Breast epithelium (tissue), 4 donors: ENCODE data around the gene PBRM1. TPM values are rescaled to one million over a fixed set of nuclear protein-coding genes. Genes with fewer than 3 reads are reported as not detected.

ENCODE experiments used
- DNase-seq, 2 donors: peaks; one replicate each; pipeline ENCODE4 v3.0.0-alpha.2; 2019; ENCODE audit warnings: low spot score in 2 of 2
- H3K27ac ChIP-seq, 2 donors: fragments of 200-600 bp; sonication (generic) in 1 of 2; one replicate each; pipeline ENCODE4 v1.5.1; 2016 to 2019; ENCODE audit warnings: mild to moderate bottlenecking in 1 of 2
- H3K27me3 ChIP-seq, 2 donors: fragments of 200-600 bp; sonication (generic) in 1 of 2; one replicate each; pipeline versions ENCODE4 v1.5.1 to v1.6.0; 2017 to 2019; ENCODE audit warnings: control low read depth in 1 of 2, mild to moderate bottlenecking in 1 of 2
- H3K36me3 ChIP-seq: fragments of 200-600 bp; one replicate; pipeline ENCODE4 v1.5.1; 2019
- H3K4me1 ChIP-seq, 2 donors: fragments of 200-600 bp; sonication (generic); one replicate each; pipeline ENCODE4 v1.5.1; 2016 to 2019; ENCODE audit warnings: control low read depth in 1 of 2
- H3K4me3 ChIP-seq, 3 donors: fragments of 200-600 bp; sonication (generic); 1 replicate in 2 of 3; 2 replicates in 1 of 3; pipeline ENCODE4 v1.5.1; 2016 to 2019; ENCODE audit warnings: mild to moderate bottlenecking in 3 of 3, moderate library complexity in 2 of 3
- H3K9me3 ChIP-seq, 2 donors: fragments of 200-600 bp; sonication (generic) in 1 of 2; one replicate each; pipeline ENCODE4 v1.5.1; 2016 to 2019; ENCODE audit warnings: control low read depth in 1 of 2
- CTCF ChIP-seq, 3 donors: fragments of 450-650 bp; IDR thresholded peaks; one replicate each; pipeline ENCODE4 v1.5.1; 2016 to 2017; ENCODE audit warnings: antibody characterized with exemption in 3 of 3, mild to moderate bottlenecking in 3 of 3, moderate library complexity in 3 of 3
- POLR2A ChIP-seq: fragments of 450-650 bp; IDR thresholded peaks from one replicate; pipeline ENCODE4 v1.6.1; 2016; ENCODE audit warnings: antibody characterized with exemption, mild to moderate bottlenecking, moderate library complexity
- POLR2AphosphoS5 ChIP-seq, 3 donors: sonication (generic); formaldehyde crosslinking; IDR thresholded peaks; one replicate each; pipeline ENCODE4 v1.6.1; 2017; ENCODE audit warnings: antibody characterized with exemption in 3 of 3
- intact Hi-C: fragments of 100-400 bp; cut with DNase I; formaldehyde crosslinking; loops from one replicate; pipeline ENCODE4 v1.15.1; 2023; ENCODE audit warnings: low total_unique reads
- total RNA-seq, 3 donors: library from RNA; depleted of rRNA; stranded (reverse); fragments of >200 nt; gene quantifications; one replicate each; pipeline ENCODE4 v1.1.0, GENCODE V29; 2016

The PBRM1 gene
- total RNA-seq, 3 donors from 2014 or later: 81.0 to 98.7 (median 98.6) TPM

DNA sequence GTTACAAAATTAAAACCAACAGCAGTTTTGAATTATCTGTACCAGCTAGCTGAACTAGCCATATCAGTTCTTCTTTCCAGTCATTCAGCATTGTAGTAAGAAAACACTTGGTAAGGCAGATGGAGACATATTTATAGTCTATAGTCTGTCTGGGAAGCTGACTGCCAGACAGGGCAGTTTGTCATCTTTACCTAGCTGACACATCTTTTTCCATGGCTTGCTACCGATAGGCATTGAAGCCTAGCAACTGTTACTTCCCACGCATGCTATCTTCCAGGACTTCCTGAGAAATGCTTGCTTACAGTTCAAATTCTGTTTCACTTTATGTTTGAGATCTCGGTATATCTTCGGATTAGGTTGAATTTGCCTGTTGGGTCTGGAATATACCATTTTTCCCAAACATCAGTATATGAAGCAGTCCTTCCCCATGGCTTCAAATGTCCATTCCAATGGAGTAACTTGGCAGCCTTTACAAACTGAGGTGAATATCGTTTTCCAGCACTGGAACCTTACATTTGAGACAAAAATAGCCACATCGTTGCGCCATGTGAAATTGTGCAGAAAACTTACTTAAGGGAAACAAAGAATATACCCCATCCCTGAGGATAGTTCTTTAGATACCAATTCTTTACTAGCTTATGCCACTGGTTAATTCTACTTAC, 8.9 kb upstream of the PBRM1 start:
- Histone ChIP-seq H3K36me3 (no peaks in the 10 kb centered on the region), H3K27ac (peak overlapping the region in 1 of 2 donors; percentile 18)

GRCh38 chr3:52693071-52693470, 7.4 kb upstream of the PBRM1 start:
- Histone ChIP-seq H3K4me3 (no peak overlapping the region), H3K4me1 (no peaks in the 10 kb centered on the region), H3K27ac (peak overlapping the region in 1 of 2 donors; percentile 59), H3K27me3 (no peaks in the 10 kb centered on the region), H3K9me3 (no peaks in the 10 kb centered on the region), H3K36me3 (no peaks in the 10 kb centered on the region)
- intact Hi-C loops: no loop called here
- DNase-seq: no peak
- TF ChIP-seq POLR2A (no peak), POLR2AphosphoS5 (IDR thresholded peaks at IDR 0.05) (no peak), CTCF (IDR thresholded peaks at IDR 0.05) (no peak)

More for the DNA sequence above, 8.9 kb upstream of the PBRM1 start:
- intact Hi-C loops: no loop called here
- no peak for DNase-seq
- Histone ChIP-seq H3K4me3 (no peak overlapping the region), H3K9me3 (no peaks in the 10 kb centered on the region), H3K4me1 (no peaks in the 10 kb centered on the region), H3K27me3 (no peaks in the 10 kb centered on the region)
- TF ChIP-seq POLR2AphosphoS5 (IDR thresholded peaks at IDR 0.05): no peak
- TF ChIP-seq POLR2A: no peak
- TF ChIP-seq CTCF (IDR thresholded peaks at IDR 0.05): no peak

GRCh38 chr3:52690560-52690959, 4.8 kb upstream of the PBRM1 start:
- no peak overlapping the region for H3K4me3 ChIP-seq
- peaks cover 0 to 6% of the 10 kb centered on the region in 2 donors for H3K4me1 ChIP-seq
- H3K36me3 ChIP-seq: no peaks in the 10 kb centered on the region
- intact Hi-C loops: no loop called here
- DNase-seq: no peak
- no peaks in the 10 kb centered on the region for H3K27me3 ChIP-seq
- TF ChIP-seq POLR2A: no peak
- no peak for TF ChIP-seq POLR2AphosphoS5 (IDR thresholded peaks at IDR 0.05)
- TF ChIP-seq CTCF (IDR thresholded peaks at IDR 0.05): no peak
- H3K27ac ChIP-seq: no peak overlapping the region
- H3K9me3 ChIP-seq: no peaks in the 10 kb centered on the region

GRCh38 chr3:52689151-52689550, 3.4 kb upstream of the PBRM1 start:
- no peaks in the 10 kb centered on the region for H3K27me3 ChIP-seq
- TF ChIP-seq CTCF (IDR thresholded peaks at IDR 0.05) (no peak), POLR2AphosphoS5 (IDR thresholded peaks at IDR 0.05) (no peak), POLR2A (no peak)
- H3K27ac ChIP-seq: peak overlapping the region; percentile 68 to 97
- intact Hi-C loops: no loop called here
- H3K4me3 ChIP-seq: no peak overlapping the region
- H3K9me3 ChIP-seq: no peaks in the 10 kb centered on the region
- H3K36me3 ChIP-seq: no peaks in the 10 kb centered on the region
- no peak for DNase-seq
- H3K4me1 ChIP-seq: peaks cover 0 to 12% of the 10 kb centered on the region in 2 donors

- H3K4me3 ChIP-seq: no peak overlapping the region
- H3K27me3 ChIP-seq: no peaks in the 10 kb centered on the region
- DNase-seq: no peak
- peaks cover 0 to 18% of the 10 kb centered on the region in 2 donors for H3K4me1 ChIP-seq
- no peak for TF ChIP-seq POLR2AphosphoS5 (IDR thresholded peaks at IDR 0.05)
- TF ChIP-seq POLR2A: no peak
- TF ChIP-seq CTCF (IDR thresholded peaks at IDR 0.05): no peak
- peak overlapping the region; percentile 97 to 98 for H3K27ac ChIP-seq
- no peaks in the 10 kb centered on the region for H3K36me3 ChIP-seq
- no peaks in the 10 kb centered on the region for H3K9me3 ChIP-seq
- intact Hi-C loops: no loop called here
Observed at GRCh38 chr3:52688266-52688665, 2.6 kb upstream of the PBRM1 start.
